SW 1271 (cell line): Measurements from ENCODE around the gene PLCXD1.
"Not testable (repeated sequence)": the region's sequence is repeated elsewhere in the genome, so short reads cannot be mapped to it uniquely, and the experiment has no call there.

Experiments used
- DNase-seq, 2 experiments: peaks; one replicate each; lab custom pipeline; 2025; lab: John Stamatoyannopoulos, UW

PLCXD1 gene

DNA sequence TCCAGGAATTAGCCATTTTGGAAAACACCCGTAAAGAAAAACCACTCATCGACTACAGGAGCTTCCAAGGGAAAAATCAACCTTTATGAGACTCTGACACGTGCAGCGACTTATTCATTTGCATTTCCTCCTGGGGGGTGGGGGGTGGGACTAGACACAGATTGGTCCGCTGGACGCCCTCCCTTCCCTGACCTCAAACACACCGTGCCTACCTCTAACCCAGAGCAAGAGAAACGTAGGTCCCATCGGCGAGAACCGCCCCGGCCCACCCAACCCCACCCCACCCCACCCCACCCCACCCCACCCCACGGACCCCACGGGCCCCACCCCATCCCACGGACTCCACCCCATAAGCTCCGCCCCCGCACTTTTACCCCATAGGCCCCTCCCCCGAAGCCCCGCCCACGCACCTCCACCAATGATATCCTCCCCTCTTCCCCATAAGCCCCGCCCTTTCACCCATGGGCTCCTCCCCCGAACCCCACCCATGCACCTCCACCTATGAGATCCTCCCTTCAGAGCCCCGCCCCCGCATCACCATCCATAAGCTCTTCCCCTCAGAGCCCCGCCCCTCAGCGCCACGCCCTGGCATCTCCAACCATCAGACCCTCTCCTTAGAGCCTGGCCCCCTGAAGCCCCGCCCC, 36.4 kb downstream of the PLCXD1 start:
- no peak for DNase-seq

GRCh38 chrX:318068-318738, 37.0 kb downstream of the PLCXD1 start:
- DNase-seq, result no peak

DNA sequence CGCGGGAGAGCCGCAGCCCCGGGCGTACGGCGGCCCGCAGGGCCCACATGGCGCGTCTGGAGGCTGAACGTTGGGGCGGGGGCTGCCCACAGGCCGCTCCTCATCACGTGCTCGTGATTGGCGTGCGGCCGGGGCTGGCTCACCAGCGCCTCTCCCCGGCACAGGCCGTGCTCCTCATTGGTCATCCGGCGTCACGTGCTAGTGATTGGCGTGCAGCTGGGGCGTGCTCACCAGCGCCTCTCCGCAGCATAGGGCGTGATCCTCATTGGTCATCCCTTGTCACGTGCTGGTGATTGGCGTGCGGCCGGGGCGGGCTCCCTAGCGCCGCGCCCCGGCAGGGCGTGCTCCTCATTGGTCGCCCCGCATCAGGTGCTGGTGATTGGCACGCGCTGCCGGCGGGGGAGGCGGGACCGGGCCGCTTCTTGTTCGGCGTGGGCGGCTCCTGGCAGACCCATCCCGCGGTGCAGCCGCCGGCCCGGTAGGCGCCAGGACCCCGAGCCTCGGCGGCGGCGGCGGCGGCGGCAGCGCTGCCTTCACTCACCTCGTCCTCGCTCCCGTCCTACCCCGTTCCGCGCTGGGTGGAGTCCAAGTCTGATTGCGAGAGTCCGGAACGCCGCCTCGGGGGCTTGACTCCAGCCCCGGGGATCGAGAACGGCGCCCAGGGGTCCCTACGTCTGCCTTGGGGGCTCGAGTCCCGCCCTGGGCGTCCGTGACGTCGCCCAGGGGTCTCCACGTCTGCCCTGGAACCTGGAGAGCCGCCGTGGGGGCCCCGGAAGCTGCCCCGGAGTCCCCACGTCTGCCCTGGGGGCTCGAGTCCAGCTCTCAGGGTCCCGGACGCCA, 37.8 kb downstream of the PLCXD1 start, which contains the start of gene GTPBP6:
Gene GTPBP6, minus strand, starts transcription at position 58 of the 840 bp plus-strand sequence. Its CDS starts 9 bp downstream, at position 49.
- DNase-seq, result no peak

GRCh38 chrX:319579-320125, 38.5 kb downstream of the PLCXD1 start:
- DNase-seq, result no peak

DNA sequence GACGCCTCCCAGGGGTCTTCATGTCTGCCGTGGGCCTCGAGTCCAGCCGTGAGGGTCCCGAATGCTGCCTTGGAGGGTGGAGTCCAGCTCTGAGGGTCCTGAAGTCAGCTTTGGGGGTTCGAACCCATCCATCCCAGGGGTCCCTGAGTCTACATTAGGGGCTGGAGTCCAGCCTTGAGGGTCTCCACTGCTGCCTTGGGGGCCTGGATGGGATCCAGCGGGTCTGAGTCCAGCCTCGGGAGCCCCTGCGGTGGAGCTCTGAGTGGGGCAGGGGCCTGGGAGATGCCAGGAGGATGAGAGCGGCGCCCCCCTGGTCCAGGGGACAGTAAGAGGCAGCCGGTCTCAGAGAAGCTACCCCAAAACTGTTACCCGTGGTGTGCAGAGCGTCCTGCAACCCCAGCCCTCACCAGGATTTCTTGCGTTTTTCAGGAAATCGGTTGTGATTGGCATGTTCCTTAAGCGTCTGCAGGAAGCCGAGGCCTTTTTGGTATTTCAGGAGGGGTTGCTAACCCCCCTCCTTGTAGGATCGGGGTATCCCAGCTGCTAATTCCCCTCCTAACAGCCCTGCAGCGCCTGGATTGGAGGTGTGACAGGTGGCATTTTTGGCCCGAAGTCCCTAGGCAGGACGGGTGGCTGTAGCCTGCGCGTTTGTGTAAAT, 39.1 kb downstream of the PLCXD1 start:
- no peak for DNase-seq

DNA sequence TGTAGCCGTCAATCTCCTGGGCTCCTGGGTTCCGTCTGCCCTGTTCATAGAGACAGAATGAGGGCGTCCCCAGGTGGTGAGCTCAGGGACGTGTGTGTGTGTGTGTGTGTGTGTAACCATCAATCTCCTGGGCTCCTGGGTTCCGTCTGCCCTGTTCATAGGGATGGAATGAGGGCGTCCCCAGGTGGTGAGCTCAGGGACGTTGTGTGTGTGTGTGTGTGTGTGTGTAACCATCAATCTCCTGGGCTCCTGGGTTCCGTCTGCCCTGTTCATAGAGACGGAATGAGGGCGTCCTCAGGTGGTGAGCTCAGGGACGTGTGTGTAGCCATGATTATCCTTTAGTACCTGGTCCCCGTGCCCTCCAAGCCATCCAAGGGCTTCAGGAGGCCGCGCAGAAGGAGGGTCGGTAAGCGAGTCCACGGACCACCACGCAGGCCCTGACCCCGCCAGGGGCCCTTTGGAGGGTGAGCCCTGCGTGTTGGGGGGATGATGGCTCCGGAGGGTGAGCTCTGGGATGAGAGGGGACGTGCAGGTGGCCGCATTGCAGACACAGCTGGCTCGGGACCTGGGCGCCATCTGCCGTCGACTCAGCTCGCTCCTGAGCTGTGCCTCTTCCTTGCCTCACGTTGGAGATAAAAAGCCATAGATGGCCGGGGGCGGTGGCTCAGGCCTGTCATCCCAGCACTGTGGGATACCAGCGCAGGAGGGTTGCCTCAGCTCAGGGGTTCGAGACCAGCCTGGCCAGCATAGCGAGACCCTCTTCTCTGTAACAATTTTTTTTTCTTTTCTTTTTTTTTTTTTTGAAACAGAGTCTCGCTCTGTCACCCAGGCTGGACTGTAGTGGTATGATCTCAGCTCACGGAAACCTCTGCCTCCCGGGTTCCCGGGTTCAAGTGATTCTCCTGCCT, 42.8 kb downstream of the PLCXD1 start:
- no peak for DNase-seq

- not testable (repeated sequence) for DNase-seq
These were observed 43.5 kb downstream of the PLCXD1 start for GRCh38 chrX:324664-325063.

GRCh38 chrX:327660-328126, 46.5 kb downstream of the PLCXD1 start:
- DNase-seq, result no peak

- no peak for DNase-seq
These were observed 48.2 kb downstream of the PLCXD1 start for GRCh38 chrX:329291-329910.

- not testable (repeated sequence) for DNase-seq
These were observed 49.1 kb downstream of the PLCXD1 start for GRCh38 chrX:330141-330725.

DNA sequence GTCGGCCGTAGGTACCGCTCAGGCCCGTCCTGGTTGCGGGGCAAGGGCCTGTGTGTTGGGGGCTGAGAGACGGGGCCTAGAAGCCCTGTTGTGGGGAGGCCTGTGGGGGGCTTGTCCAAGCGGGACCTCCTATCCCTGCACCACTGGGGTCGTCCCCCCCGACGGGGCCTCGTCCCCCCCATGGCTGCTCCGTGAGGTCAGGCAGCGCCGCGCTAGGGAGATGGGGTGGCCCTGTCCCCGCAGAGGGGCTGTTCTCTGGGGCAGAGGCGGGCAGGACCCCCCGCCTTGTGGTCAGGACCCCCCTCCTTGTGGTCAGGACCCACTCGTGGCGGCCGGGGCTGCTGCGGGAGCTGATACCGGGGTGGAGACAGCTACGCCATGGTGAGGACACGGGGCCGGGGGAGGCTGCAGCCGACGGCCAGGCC, 49.6 kb downstream of the PLCXD1 start:
- DNase-seq, result no peak

- no peak for DNase-seq
These were observed 50.1 kb downstream of the PLCXD1 start for GRCh38 chrX:331151-331824.

GRCh38 chrX:331825-332495, 50.8 kb downstream of the PLCXD1 start:
- no peak for DNase-seq

DNA sequence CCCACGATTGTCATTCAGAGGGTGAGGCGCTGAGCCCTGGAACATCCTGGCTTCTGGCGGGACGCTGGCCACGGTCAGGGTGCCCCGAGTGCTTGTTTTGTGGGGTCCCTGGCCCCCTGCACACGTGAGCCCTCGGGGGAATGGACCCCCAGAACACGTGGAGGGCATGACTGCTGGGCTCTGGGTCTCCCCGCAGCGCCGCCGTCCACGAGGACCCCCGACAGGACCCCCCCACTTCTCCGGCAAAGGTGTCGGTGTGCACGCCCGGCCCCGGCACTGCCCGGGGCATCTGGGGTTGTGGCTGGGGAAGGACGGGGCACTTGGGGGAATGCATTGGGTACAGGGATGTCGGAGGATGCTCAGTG, 51.3 kb downstream of the PLCXD1 start:
- no peak for DNase-seq

GRCh38 chrX:332916-333610, 51.9 kb downstream of the PLCXD1 start:
- no peak for DNase-seq

DNA sequence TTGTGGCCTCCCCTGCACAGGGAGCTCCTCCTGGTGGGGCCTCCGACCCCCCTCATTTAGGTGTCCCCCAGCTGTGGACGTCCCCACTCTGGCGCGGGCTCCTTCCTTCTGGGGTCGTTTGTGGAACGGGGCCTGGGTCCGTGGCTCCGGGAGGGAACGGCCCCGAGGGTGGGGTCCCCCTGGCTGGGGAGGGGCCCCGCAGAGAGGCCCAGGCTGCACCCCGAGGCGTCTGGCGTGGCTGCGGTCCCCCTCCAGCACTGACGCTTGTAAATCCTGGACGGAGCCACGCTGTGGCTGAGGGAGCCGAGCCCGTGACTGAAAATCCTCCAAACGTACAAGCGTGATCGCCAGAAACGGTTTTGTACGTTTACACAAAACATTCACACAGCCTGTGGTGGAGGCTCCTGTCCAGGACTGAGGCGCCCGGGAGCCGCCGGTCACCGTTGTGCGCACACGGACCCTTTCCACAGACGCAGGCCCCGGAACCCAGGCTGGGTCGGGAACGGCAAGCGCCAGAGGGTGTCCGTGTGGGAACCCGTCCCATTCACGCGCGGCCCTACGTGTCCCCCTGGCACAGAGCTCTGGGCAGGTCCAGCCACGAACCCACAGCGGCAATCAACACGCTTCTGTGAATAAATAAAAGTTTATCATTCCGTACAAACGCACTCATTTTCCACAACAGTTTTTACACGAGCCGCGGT, 52.6 kb downstream of the PLCXD1 start:
- no peak for DNase-seq

- DNase-seq, result no peak
These were observed 53.2 kb downstream of the PLCXD1 start for GRCh38 chrX:334331-334891.
